GM21528 (cell line): ENCODE measurements around the gene ADCY6.
"Not testable (repeated sequence)": the region's sequence is repeated elsewhere in the genome, so short reads cannot be mapped to it uniquely, and the experiment has no call there.

ENCODE experiments used
- ATAC-seq: cut with Tn5 transposase; IDR thresholded peaks from one replicate; pipeline ENCODE4 v1.9.1; 2021; ENCODE audit warnings: mild to moderate bottlenecking, moderate library complexity; ENCODE audit not compliant: unreplicated experiment, low FRiP score

ADCY6 gene

GRCh38 chr12:48765753-48766162 lies 23.1 kb downstream of the ADCY6 start:
- ATAC-seq = no peak

- ATAC-seq = no peak
Observed at GRCh38 chr12:48764521-48764920, 24.4 kb downstream of the ADCY6 start.

- ATAC-seq = no peak
Observed at GRCh38 chr12:48758737-48759136, 30.2 kb downstream of the ADCY6 start.

GRCh38 chr12:48758186-48758585 lies 30.7 kb downstream of the ADCY6 start:
- ATAC-seq = no peak

GRCh38 chr12:48750769-48751356 lies 38.0 kb downstream of the ADCY6 start:
- ATAC-seq = no peak

GRCh38 chr12:48750215-48750614 lies 38.7 kb downstream of the ADCY6 start:
- ATAC-seq = no peak

GRCh38 chr12:48744251-48745008 lies 44.5 kb downstream of the ADCY6 start:
- ATAC-seq = no peak

- ATAC-seq = no peak
Observed at GRCh38 chr12:48739618-48740269, 49.1 kb downstream of the ADCY6 start.

- no peak for ATAC-seq
Observed at GRCh38 chr12:48736456-48736855, 52.4 kb downstream of the ADCY6 start.

GRCh38 chr12:48728807-48729206 lies 60.1 kb downstream of the ADCY6 start:
- ATAC-seq = no peak

- not testable (repeated sequence) for ATAC-seq
Observed at GRCh38 chr12:48720737-48721136, 68.2 kb downstream of the ADCY6 start.

- ATAC-seq = not testable (repeated sequence)
Observed at GRCh38 chr12:48720171-48720570, 68.7 kb downstream of the ADCY6 start.

- not testable (repeated sequence) for ATAC-seq
Observed at GRCh38 chr12:48719002-48719401, 69.9 kb downstream of the ADCY6 start.

- peak; percentile 8 for ATAC-seq
Observed at GRCh38 chr12:48717252-48717695, 71.6 kb downstream of the ADCY6 start.

GRCh38 chr12:48716493-48717251 lies 72.2 kb downstream of the ADCY6 start, which contains the start of gene CCNT1:
TSS of gene CCNT1 (minus strand) at chr12:48716707. CDS start at chr12:48716675, 32 bp downstream.
- ATAC-seq = peak; percentile 97
